NCI-H2227 (cell line): Measurements from ENCODE around the gene FOXI1.
"Not testable (repeated sequence)": the region's sequence is repeated elsewhere in the genome, so short reads cannot be mapped to it uniquely, and the experiment has no call there.

Source experiments
- DNase-seq: peaks from one replicate; lab custom pipeline; 2025; ENCODE audit not compliant: unreplicated experiment; lab: John Stamatoyannopoulos, UW

Gene FOXI1

GRCh38 chr5:170121321-170121720, 15.6 kb downstream of the FOXI1 start:
- DNase-seq: no peak

- DNase-seq: no peak
Observed at GRCh38 chr5:170126061-170126460, 20.4 kb downstream of the FOXI1 start.

DNA sequence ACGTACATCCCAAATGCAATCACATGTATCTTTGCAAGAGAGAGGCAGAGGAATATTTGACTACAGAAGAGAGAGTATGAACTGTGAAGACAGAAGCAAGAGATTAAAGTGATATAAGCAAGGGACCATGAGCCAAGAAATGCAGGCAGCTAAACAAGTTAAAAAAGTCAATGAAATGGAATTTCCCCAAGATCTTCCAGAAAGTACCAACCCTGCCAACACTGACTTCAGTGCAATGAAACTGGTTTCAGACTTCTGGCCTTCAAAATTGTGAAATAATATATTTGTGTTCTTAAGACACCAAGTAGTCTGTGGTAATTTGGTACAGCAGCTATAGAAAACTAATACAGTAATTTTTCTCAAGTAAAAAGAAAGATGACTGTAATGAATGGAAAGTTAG, 20.9 kb downstream of the FOXI1 start:
- no peak for DNase-seq

- DNase-seq: no peak
Observed at GRCh38 chr5:170131235-170131634, 25.5 kb downstream of the FOXI1 start.

- DNase-seq: no peak
Observed at GRCh38 chr5:170132269-170132975, 26.7 kb downstream of the FOXI1 start.

- no peak for DNase-seq
Observed at GRCh38 chr5:170132976-170133448, 27.3 kb downstream of the FOXI1 start.

DNA sequence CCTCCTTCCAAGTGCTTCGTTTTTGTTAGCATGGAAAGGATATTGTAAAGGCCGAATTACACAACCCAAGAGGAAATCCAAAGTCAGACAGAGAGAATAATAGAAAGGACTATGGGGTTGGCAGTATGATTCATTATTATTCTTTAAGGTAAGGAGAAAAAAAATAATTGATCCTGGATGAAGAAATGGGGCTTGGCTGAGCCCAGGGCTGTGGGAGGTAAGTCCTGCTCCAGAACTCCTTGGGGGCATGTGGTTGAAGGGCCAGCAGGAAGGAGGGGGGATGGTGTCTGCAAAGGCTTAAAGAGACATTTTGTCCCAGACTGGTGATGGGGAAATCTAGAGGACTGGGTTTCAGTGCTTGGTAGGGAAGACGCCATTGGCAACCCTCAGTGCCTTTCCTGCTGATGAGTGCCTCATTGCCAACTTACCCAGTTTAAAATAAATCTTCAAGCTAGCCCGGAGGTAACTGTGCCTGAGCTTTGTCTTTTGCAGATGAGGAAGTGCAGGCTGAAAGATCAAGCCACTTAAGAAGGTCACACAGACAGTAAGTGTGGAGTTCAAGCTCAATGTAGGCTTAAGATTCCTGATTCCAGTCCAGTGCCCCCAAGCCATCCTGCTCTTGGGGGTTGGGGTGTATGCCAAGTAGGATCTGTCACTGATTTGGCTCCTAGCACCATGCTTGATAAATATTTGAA, 30.2 kb downstream of the FOXI1 start:
- no peak for DNase-seq

- DNase-seq: no peak
Observed at GRCh38 chr5:170136506-170136905, 30.8 kb downstream of the FOXI1 start.

- DNase-seq: no peak
Observed at GRCh38 chr5:170137694-170138214, 32.1 kb downstream of the FOXI1 start.

GRCh38 chr5:170138273-170138672, 32.6 kb downstream of the FOXI1 start:
- no peak for DNase-seq

- DNase-seq: no peak
Observed at GRCh38 chr5:170139786-170140335, 34.2 kb downstream of the FOXI1 start.

GRCh38 chr5:170141196-170141595, 35.5 kb downstream of the FOXI1 start:
- DNase-seq: not testable (repeated sequence)

GRCh38 chr5:170141636-170142035, 35.9 kb downstream of the FOXI1 start:
- DNase-seq: no peak

GRCh38 chr5:170142196-170142595, 36.5 kb downstream of the FOXI1 start:
- no peak for DNase-seq

GRCh38 chr5:170143091-170143490, 37.4 kb downstream of the FOXI1 start:
- DNase-seq: no peak

GRCh38 chr5:170143710-170144109, 38.0 kb downstream of the FOXI1 start:
- no peak for DNase-seq

DNA sequence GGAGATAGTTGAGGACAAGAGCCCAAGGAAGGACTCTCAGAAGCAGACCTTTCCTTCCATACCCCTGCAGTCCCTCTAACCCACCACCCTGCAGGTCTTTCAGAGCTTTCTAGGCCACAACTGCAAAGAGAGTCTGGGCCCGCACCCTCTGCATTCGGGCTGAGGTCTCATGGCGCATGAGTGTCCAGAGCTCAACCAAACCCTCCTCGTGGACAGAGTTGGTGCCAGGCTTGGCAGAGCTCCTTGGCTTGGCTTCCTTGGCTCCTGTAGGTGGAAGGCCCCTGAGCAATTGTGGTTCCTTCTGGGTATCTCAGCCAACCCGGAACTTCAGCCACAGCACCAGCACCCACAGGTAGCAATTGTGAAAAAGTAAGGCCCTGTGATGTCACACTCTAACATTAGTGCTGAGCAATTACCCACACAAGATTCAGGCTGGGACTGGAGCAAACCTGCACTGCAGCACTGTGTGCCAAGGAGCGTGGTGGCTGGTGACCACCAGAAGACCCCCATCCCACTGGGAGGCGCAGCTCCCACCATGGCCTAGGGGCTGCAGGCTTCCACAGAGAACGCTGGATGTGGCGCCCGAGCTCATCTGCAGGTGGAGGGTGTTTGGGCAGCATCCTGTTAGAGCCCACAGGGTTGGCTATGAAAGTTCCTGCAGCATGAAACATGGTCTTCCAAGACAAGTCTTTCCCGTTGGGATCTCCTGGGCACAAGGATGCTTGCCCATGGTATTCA, 38.8 kb downstream of the FOXI1 start:
- DNase-seq: no peak

GRCh38 chr5:170145462-170145861, 39.8 kb downstream of the FOXI1 start:
- no peak for DNase-seq

DNA sequence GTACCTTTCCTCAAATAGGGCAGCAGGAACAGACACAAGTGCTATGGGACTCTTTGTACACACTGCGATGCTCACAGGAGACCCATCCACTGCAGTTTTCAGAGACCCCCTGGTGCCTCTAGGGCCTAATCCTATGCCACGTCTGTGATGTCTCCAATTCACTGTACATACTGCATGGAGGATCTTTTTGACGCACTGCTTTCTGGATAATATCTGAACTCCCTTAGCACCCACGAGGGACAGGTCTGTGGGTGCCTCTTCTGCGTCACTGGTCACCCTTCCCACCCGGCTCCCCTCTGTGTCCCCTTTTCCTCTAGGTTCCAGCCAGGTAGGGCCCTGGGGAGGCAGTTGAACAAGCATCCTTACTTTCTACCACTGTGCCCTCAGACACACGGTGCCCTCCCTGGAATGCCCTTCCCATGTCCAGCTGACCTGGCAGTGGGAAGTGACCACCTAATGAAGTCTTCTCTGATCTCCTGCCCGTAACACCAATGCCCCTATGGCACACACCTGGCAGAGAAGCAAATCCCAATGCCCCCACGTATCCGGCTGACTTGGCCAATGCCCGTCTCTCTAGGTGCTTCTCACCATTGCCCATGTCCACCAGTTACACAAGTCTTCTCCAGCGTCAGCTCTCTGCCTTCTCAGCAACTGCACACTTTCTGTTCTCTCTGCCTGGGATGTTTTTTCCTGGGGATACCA, 41.5 kb downstream of the FOXI1 start:
- DNase-seq: no peak

- DNase-seq: no peak
Observed at GRCh38 chr5:170147753-170148264, 42.1 kb downstream of the FOXI1 start.
